ENCODE data around the gene GPR179.

GPR179 gene

GRCh38 chr17:38329284-38329683, 14.5 kb downstream of the GPR179 start:
- TF ChIP-seq CTCF (IDR thresholded peaks at IDR 0.05) = no peak
- Histone ChIP-seq H3K9me3 (no peaks in the 10 kb centered on the region), H3K27me3 (no peaks in the 10 kb centered on the region), H3K4me3 (ENCODE audit: low read depth in 1 of 2, low read length in 1 of 2) (no peak overlapping the region), H3K27ac (no peak overlapping the region), H3K36me3 (no peaks in the 10 kb centered on the region), H3K4me1 (ENCODE audit: control insufficient read depth in 1 of 2, insufficient read depth in 1 of 2, low read depth in 1 of 2, low read length in 1 of 2) (peaks cover 0 to 3% of the 10 kb centered on the region in 2 experiments)

GRCh38 chr17:38328620-38329019, 15.1 kb downstream of the GPR179 start:
- no peaks in the 10 kb centered on the region for H3K9me3 ChIP-seq
- TF ChIP-seq CTCF (IDR thresholded peaks at IDR 0.05) = no peak
- H3K36me3 ChIP-seq = no peaks in the 10 kb centered on the region
- H3K4me1 ChIP-seq (ENCODE audit: control insufficient read depth in 1 of 2, insufficient read depth in 1 of 2, low read depth in 1 of 2, low read length in 1 of 2) = peaks cover 0 to 3% of the 10 kb centered on the region in 2 experiments
- H3K27me3 ChIP-seq = no peaks in the 10 kb centered on the region
- H3K27ac ChIP-seq = no peak overlapping the region
- H3K4me3 ChIP-seq (ENCODE audit: low read depth in 1 of 2, low read length in 1 of 2) = no peak overlapping the region

- Histone ChIP-seq H3K27ac (no peak overlapping the region), H3K36me3 (no peaks in the 10 kb centered on the region), H3K4me1 (ENCODE audit: control insufficient read depth in 1 of 2, insufficient read depth in 1 of 2, low read depth in 1 of 2, low read length in 1 of 2) (peaks cover 0 to 3% of the 10 kb centered on the region in 2 experiments), H3K27me3 (no peaks in the 10 kb centered on the region), H3K9me3 (no peaks in the 10 kb centered on the region), H3K4me3 (ENCODE audit: low read depth in 1 of 2, low read length in 1 of 2) (no peak overlapping the region)
- no peak for TF ChIP-seq CTCF (IDR thresholded peaks at IDR 0.05)
Observed at GRCh38 chr17:38327936-38328335, 15.8 kb downstream of the GPR179 start.

- no peaks in the 10 kb centered on the region for H3K27me3 ChIP-seq
- TF ChIP-seq CTCF (IDR thresholded peaks at IDR 0.05) = no peak
- H3K4me3 ChIP-seq (ENCODE audit: low read depth in 1 of 2, low read length in 1 of 2) = no peak overlapping the region
- H3K27ac ChIP-seq = no peak overlapping the region
- H3K9me3 ChIP-seq = no peaks in the 10 kb centered on the region
- peaks cover 0 to 3% of the 10 kb centered on the region in 2 experiments for H3K4me1 ChIP-seq (ENCODE audit: control insufficient read depth in 1 of 2, insufficient read depth in 1 of 2, low read depth in 1 of 2, low read length in 1 of 2)
- H3K36me3 ChIP-seq = no peaks in the 10 kb centered on the region
Observed at GRCh38 chr17:38326996-38327792, 16.6 kb downstream of the GPR179 start.

GRCh38 chr17:38325221-38325851, 18.4 kb downstream of the GPR179 start:
- peaks cover 10% of the 10 kb centered on the region for H3K36me3 ChIP-seq
- no peak overlapping the region for H3K4me3 ChIP-seq (ENCODE audit: low read depth in 1 of 2, low read length in 1 of 2)
- no peaks in the 10 kb centered on the region for H3K9me3 ChIP-seq
- H3K27me3 ChIP-seq = no peaks in the 10 kb centered on the region
- H3K27ac ChIP-seq = no peak overlapping the region
- H3K4me1 ChIP-seq (ENCODE audit: control insufficient read depth in 1 of 2, insufficient read depth in 1 of 2, low read depth in 1 of 2, low read length in 1 of 2) = peaks cover 0 to 3% of the 10 kb centered on the region in 2 experiments
- TF ChIP-seq CTCF (IDR thresholded peaks at IDR 0.05) = no peak

Measured in neutrophil (primary cell).